ENCODE data around the gene PAN2. TPM values are rescaled to one million over a fixed set of nuclear protein-coding genes. Genes with fewer than 3 reads are reported as not detected.

The PAN2 gene
- total and polyA plus RNA-seq, 10 of the 15 experiments (the other 5 are each of a cell fraction or from before 2014, with no cell fraction given) = 14.4 to 61.8 (median 34.9) TPM

GRCh38 chr12:56296295-56296694, 37.5 kb downstream of the PAN2 start (continued):
- TF ChIP-seq TBL1XR1 (IDR thresholded peaks at IDR 0.05; ENCODE audit: low read depth, low read length) (no peak), SP1 (IDR thresholded peaks at IDR 0.05; ENCODE audit: low read depth, low read length) (no peak), SIX5 (IDR thresholded peaks at IDR 0.05; ENCODE audit: low read depth, low read length, severe bottlenecking) (no peak), EP300 (IDR thresholded peaks at IDR 0.05; ENCODE audit: borderline replicate concordance in 1 of 2, control insufficient read depth in 1 of 2, low read depth in 2 of 2, low read length in 2 of 2) (no peak), TARDBP (IDR thresholded peaks at IDR 0.05; ENCODE audit: borderline replicate concordance) (no peak), TAF1 (IDR thresholded peaks at IDR 0.05; ENCODE audit: borderline replicate concordance, low read depth, low read length) (no peak), HDAC6 (IDR thresholded peaks at IDR 0.05; ENCODE audit: unreplicated experiment) (no peak), KAT2A (conservative IDR thresholded peaks at IDR 0.05; ENCODE audit: control insufficient read depth, low read depth, low read length) (no peak), NKRF (conservative IDR thresholded peaks at IDR 0.05) (no peak), MEF2B (IDR thresholded peaks at IDR 0.05; ENCODE audit: partially characterized antibody, poor library complexity, severe bottlenecking) (peak; percentile 32), ELK1 (IDR thresholded peaks at IDR 0.05; ENCODE audit: low read depth, low read length) (no peak), NRF1 (conservative IDR thresholded peaks at IDR 0.05; ENCODE audit: low read depth, low read length) (no peak), RELA (IDR thresholded peaks at IDR 0.05; ENCODE audit: borderline replicate concordance, partially characterized antibody) (no peak), ZBED1 (IDR thresholded peaks at IDR 0.05; ENCODE audit: borderline replicate concordance) (no peak), MEF2A (IDR thresholded peaks at IDR 0.05; ENCODE audit: insufficient read depth, low read depth, low read length) (no peak), RAD51 (IDR thresholded peaks at IDR 0.05) (no peak), ZSCAN29 (IDR thresholded peaks at IDR 0.05) (no peak), POLR2AphosphoS2 (IDR thresholded peaks at IDR 0.05; ENCODE audit: low read depth, low read length) (no peak), ZZZ3 (IDR thresholded peaks at IDR 0.05; ENCODE audit: control insufficient read depth, insufficient read length, low read depth) (no peak), YBX1 (IDR thresholded peaks at IDR 0.05) (no peak), PAX5 (IDR thresholded peaks at IDR 0.05; ENCODE audit: borderline replicate concordance, low read depth, low read length) (peak; percentile 49; the same call in 1 of the 2 replicates), TCF7 (IDR thresholded peaks at IDR 0.05; ENCODE audit: borderline replicate concordance) (no peak)
- TF ChIP-seq, protein P1, sequence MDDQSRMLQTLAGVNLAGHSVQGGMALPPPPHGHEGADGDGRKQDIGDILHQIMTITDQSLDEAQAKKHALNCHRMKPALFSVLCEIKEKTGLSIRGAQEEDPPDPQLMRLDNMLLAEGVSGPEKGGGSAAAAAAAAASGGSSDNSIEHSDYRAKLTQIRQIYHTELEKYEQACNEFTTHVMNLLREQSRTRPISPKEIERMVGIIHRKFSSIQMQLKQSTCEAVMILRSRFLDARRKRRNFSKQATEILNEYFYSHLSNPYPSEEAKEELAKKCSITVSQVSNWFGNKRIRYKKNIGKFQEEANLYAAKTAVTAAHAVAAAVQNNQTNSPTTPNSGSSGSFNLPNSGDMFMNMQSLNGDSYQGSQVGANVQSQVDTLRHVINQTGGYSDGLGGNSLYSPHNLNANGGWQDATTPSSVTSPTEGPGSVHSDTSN (IDR thresholded peaks at IDR 0.05; ENCODE audit: insufficient replicate concordance, low read depth, low read length) = no peak
